ENCODE data around the gene MMP26.

Gene MMP26

GRCh38 chr11:4684631-4685285 is 19.8 kb upstream of the MMP26 start:
- H3K4me1 ChIP-seq (ENCODE audit: insufficient read depth, low read length, poor library complexity, severe bottlenecking), result no peaks in the 10 kb centered on the region
- no peaks in the 10 kb centered on the region for H3K36me3 ChIP-seq (ENCODE audit: insufficient read depth, low read length)
- H2AFZ ChIP-seq (ENCODE audit: low read length), result no peak overlapping the region
- no peaks in the 10 kb centered on the region for H3K9me2 ChIP-seq (replicated peaks; ENCODE audit: low read depth, low read length)
- no peak overlapping the region for H3K9ac ChIP-seq (ENCODE audit: low read depth, low read length, poor library complexity, severe bottlenecking)
- H3F3A ChIP-seq (ENCODE audit: low read depth), result no peaks in the 10 kb centered on the region
- TF ChIP-seq EZH2phosphoT487 (IDR thresholded peaks at IDR 0.05; ENCODE audit: borderline replicate concordance) (no peak), CTCF (conservative IDR thresholded peaks at IDR 0.05; ENCODE audit: low read length) (no peak)
- no peak overlapping the region for H3K4me2 ChIP-seq (ENCODE audit: low read depth, low read length, poor library complexity, severe bottlenecking)
- H4K20me1 ChIP-seq (ENCODE audit: insufficient read depth, low read length, poor library complexity, severe bottlenecking), result no peaks in the 10 kb centered on the region
- H3K9me3 ChIP-seq (ENCODE audit: insufficient read depth, low read depth, low read length), result no peaks in the 10 kb centered on the region
- no peaks in the 10 kb centered on the region for H3K79me2 ChIP-seq (ENCODE audit: insufficient read depth, low read length)
- H3K4me3 ChIP-seq (ENCODE audit: low read length, poor library complexity, severe bottlenecking), result no peak overlapping the region
- H3K27me3 ChIP-seq (ENCODE audit: insufficient read depth, low read length, poor library complexity, severe bottlenecking), result no peaks in the 10 kb centered on the region

- H3F3A ChIP-seq (ENCODE audit: low read depth), result no peaks in the 10 kb centered on the region
- no peak overlapping the region for H3K9ac ChIP-seq (ENCODE audit: low read depth, low read length, poor library complexity, severe bottlenecking)
- H3K9me2 ChIP-seq (replicated peaks; ENCODE audit: low read depth, low read length), result no peaks in the 10 kb centered on the region
- H2AFZ ChIP-seq (ENCODE audit: low read length), result no peak overlapping the region
- no peaks in the 10 kb centered on the region for H3K4me1 ChIP-seq (ENCODE audit: insufficient read depth, low read length, poor library complexity, severe bottlenecking)
- H3K4me2 ChIP-seq (ENCODE audit: low read depth, low read length, poor library complexity, severe bottlenecking), result no peak overlapping the region
- no peaks in the 10 kb centered on the region for H3K36me3 ChIP-seq (ENCODE audit: insufficient read depth, low read length)
- no peaks in the 10 kb centered on the region for H3K27me3 ChIP-seq (ENCODE audit: insufficient read depth, low read length, poor library complexity, severe bottlenecking)
- H3K4me3 ChIP-seq (ENCODE audit: low read length, poor library complexity, severe bottlenecking), result no peak overlapping the region
- TF ChIP-seq CTCF (conservative IDR thresholded peaks at IDR 0.05; ENCODE audit: low read length), result no peak
- TF ChIP-seq EZH2phosphoT487 (IDR thresholded peaks at IDR 0.05; ENCODE audit: borderline replicate concordance), result no peak
- H3K79me2 ChIP-seq (ENCODE audit: insufficient read depth, low read length), result no peaks in the 10 kb centered on the region
- no peaks in the 10 kb centered on the region for H4K20me1 ChIP-seq (ENCODE audit: insufficient read depth, low read length, poor library complexity, severe bottlenecking)
- H3K9me3 ChIP-seq (ENCODE audit: insufficient read depth, low read depth, low read length), result no peaks in the 10 kb centered on the region
Observed at GRCh38 chr11:4695442-4695841, 9.1 kb upstream of the MMP26 start.

GRCh38 chr11:4697585-4697984 is 7.0 kb upstream of the MMP26 start, which contains the start of gene OR51E2:
Gene OR51E2, minus strand, starts transcription at chr11:4697853. Its CDS starts 15,142 bp downstream, at chr11:4682711.
- no peak for TF ChIP-seq EZH2phosphoT487 (IDR thresholded peaks at IDR 0.05; ENCODE audit: borderline replicate concordance)
- no peak for TF ChIP-seq CTCF (conservative IDR thresholded peaks at IDR 0.05; ENCODE audit: low read length)
- Histone ChIP-seq H4K20me1 (ENCODE audit: insufficient read depth, low read length, poor library complexity, severe bottlenecking) (no peaks in the 10 kb centered on the region), H3K4me2 (ENCODE audit: low read depth, low read length, poor library complexity, severe bottlenecking) (no peak within 1 kb of the TSS), H3F3A (ENCODE audit: low read depth) (no peaks in the 10 kb centered on the region), H3K9ac (ENCODE audit: low read depth, low read length, poor library complexity, severe bottlenecking) (no peak within 1 kb of the TSS), H3K27me3 (ENCODE audit: insufficient read depth, low read length, poor library complexity, severe bottlenecking) (no peaks in the 10 kb centered on the region), H2AFZ (ENCODE audit: low read length) (no peak within 1 kb of the TSS), H3K4me3 (ENCODE audit: low read length, poor library complexity, severe bottlenecking) (no peak within 1 kb of the TSS), H3K4me1 (ENCODE audit: insufficient read depth, low read length, poor library complexity, severe bottlenecking) (no peaks in the 10 kb centered on the region), H3K9me2 (replicated peaks; ENCODE audit: low read depth, low read length) (no peaks in the 10 kb centered on the region), H3K36me3 (ENCODE audit: insufficient read depth, low read length) (no peaks in the 10 kb centered on the region), H3K9me3 (ENCODE audit: insufficient read depth, low read depth, low read length) (no peaks in the 10 kb centered on the region), H3K79me2 (ENCODE audit: insufficient read depth, low read length) (no peaks in the 10 kb centered on the region)
